ENCODE measurements around the gene CAPZA1. TPM values are rescaled to one million over a fixed set of nuclear protein-coding genes. Genes with fewer than 3 reads are reported as not detected.

The CAPZA1 gene
- total and polyA plus RNA-seq, 2 donors (not counting 1 experiment from before 2014, with no cell fraction given): 201 to 262 TPM

DNA sequence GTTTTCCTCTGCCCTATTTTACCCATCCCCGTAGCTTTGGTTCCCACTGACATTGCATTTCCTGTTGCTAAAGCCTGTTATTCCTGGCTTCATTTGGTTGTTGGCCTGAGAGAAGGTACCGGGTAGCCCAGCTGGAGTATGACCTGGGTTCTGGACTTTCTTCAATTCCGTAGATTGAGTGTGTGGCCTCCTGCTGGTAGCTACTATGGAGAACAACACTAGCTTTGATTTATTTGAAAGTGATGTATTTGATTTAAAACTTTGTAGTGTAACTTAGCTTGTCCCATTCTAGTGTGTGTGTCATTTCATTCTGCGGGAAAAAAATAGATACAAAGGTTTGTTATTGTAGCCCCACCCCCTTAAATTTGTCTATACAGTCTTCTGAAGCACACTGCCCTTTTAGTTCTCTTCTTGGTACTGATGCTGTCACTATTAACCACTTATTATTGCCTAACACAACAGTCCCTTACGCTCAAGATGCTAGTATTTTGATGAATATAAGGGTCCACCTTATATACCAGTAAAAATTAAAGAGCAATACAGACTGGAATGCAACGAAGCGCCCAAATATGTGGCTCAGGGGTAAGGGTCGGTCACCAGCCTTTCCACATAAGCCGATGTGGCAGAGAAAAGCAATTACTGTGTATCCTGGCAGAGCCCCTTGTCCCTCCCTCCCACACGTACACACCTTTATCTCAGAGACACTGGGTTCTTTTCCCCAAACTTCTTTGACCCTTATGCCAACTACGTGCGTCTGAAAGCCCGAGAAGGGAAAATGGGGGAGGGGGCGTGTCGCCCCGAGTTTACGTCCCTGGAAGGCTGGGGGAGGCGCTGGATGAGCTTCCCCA, 54.2 kb downstream of the CAPZA1 start:
- H3K4me2 ChIP-seq (ENCODE audit: extremely low read depth, insufficient read depth, low read length): peak overlapping the region; percentile 100
- peak overlapping the region; percentile 76 to 89 (median 82) for H3K4me3 ChIP-seq (replicated peaks in 1 of 4; ENCODE audit: control extremely low read depth in 1 of 4, insufficient read depth in 1 of 4, low read depth in 3 of 4, low read length in 4 of 4)
- H4K20me1 ChIP-seq (ENCODE audit: control insufficient read depth, extremely low read depth, insufficient read depth, low read length): no peaks in the 10 kb centered on the region
- TF ChIP-seq, protein P1, sequence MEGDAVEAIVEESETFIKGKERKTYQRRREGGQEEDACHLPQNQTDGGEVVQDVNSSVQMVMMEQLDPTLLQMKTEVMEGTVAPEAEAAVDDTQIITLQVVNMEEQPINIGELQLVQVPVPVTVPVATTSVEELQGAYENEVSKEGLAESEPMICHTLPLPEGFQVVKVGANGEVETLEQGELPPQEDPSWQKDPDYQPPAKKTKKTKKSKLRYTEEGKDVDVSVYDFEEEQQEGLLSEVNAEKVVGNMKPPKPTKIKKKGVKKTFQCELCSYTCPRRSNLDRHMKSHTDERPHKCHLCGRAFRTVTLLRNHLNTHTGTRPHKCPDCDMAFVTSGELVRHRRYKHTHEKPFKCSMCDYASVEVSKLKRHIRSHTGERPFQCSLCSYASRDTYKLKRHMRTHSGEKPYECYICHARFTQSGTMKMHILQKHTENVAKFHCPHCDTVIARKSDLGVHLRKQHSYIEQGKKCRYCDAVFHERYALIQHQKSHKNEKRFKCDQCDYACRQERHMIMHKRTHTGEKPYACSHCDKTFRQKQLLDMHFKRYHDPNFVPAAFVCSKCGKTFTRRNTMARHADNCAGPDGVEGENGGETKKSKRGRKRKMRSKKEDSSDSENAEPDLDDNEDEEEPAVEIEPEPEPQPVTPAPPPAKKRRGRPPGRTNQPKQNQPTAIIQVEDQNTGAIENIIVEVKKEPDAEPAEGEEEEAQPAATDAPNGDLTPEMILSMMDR (conservative IDR thresholded peaks at IDR 0.05 in 1 of 2, IDR thresholded peaks at IDR 0.05 in 1 of 2; ENCODE audit: low read depth in 1 of 2, low read length in 2 of 2): peak; percentile 49 to 68
- TF ChIP-seq EZH2 (IDR thresholded peaks at IDR 0.05; ENCODE audit: low read length, missing control alignments): no peak
- H3K4me1 ChIP-seq (ENCODE audit: control insufficient read depth, extremely low read depth, insufficient read depth, low read length): peaks cover 10% of the 10 kb centered on the region
- peaks cover 4% of the 10 kb centered on the region for H3K36me3 ChIP-seq (ENCODE audit: control insufficient read depth, insufficient read depth, low read length)
- H3K79me2 ChIP-seq (ENCODE audit: control insufficient read depth, insufficient read depth, low read length): peaks cover 8% of the 10 kb centered on the region
- no peaks in the 10 kb centered on the region for H3K9me3 ChIP-seq (ENCODE audit: control insufficient read depth, insufficient read depth, low read depth, low read length)
- H3K9ac ChIP-seq (ENCODE audit: insufficient read depth, low read length): peak overlapping the region; percentile 91
- H2AFZ ChIP-seq (ENCODE audit: low read length): peak overlapping the region; percentile 12
- no peaks in the 10 kb centered on the region for H3K27me3 ChIP-seq (ENCODE audit: control insufficient read depth, insufficient read depth, low read length)
- DNase-seq (ENCODE audit: low read depth in 2 of 2): peak; percentile 65 to 79
- H3K27ac ChIP-seq (ENCODE audit: insufficient read depth, low read length): peak overlapping the region; percentile 78

DNA sequence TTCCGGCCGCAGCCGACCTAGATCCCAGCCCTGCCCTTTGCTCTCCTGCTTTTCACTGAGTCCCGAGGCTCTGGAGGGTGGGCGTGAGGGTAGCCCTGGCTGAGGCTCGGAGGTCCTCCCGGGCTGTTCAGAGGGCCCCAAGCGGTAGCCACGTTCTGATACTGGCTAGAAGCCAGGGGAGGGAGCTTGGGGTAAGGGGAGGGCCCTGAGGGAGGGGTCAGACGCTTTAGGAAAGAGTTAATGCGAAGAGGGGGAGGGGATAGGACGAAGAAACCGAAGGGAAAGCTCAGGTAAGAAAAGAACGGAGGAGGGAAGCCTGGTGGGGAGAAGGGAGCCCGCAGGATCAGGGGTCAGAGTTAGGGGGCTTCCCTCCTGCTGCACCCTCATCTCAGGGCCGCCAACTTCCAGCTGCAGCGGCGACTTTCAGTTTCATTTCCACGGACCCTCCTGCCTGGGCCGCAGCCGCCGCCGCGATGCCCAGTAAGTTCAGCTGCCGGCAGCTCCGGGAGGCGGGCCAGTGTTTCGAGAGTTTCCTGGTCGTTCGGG, 54.9 kb downstream of the CAPZA1 start, which contains the start of gene MOV10:
TSS of gene MOV10 (plus strand) at position 220 of the 546 bp plus-strand sequence. CDS start at position 474, 254 bp downstream.
- peak within 1 kb of the TSS; percentile 100 for H3K4me2 ChIP-seq (ENCODE audit: extremely low read depth, insufficient read depth, low read length)
- H3K9me3 ChIP-seq (ENCODE audit: control insufficient read depth, insufficient read depth, low read depth, low read length): no peaks in the 10 kb centered on the region
- H2AFZ ChIP-seq (ENCODE audit: low read length): peak within 1 kb of the TSS; percentile 62
- peak within 1 kb of the TSS; percentile 78 for H3K27ac ChIP-seq (ENCODE audit: insufficient read depth, low read length)
- no peaks in the 10 kb centered on the region for H3K27me3 ChIP-seq (ENCODE audit: control insufficient read depth, insufficient read depth, low read length)
- peaks cover 4% of the 10 kb centered on the region for H3K36me3 ChIP-seq (ENCODE audit: control insufficient read depth, insufficient read depth, low read length)
- peaks cover 10% of the 10 kb centered on the region for H3K79me2 ChIP-seq (ENCODE audit: control insufficient read depth, insufficient read depth, low read length)
- peak within 1 kb of the TSS; percentile 79 to 89 (median 84) for H3K4me3 ChIP-seq (replicated peaks in 1 of 4; ENCODE audit: control extremely low read depth in 1 of 4, insufficient read depth in 1 of 4, low read depth in 3 of 4, low read length in 4 of 4)
- TF ChIP-seq, protein P1 (conservative IDR thresholded peaks at IDR 0.05 in 1 of 2, IDR thresholded peaks at IDR 0.05 in 1 of 2; ENCODE audit: low read depth in 1 of 2, low read length in 2 of 2): no peak
- no peak for TF ChIP-seq EZH2 (IDR thresholded peaks at IDR 0.05; ENCODE audit: low read length, missing control alignments)
- peak within 1 kb of the TSS; percentile 91 for H3K9ac ChIP-seq (ENCODE audit: insufficient read depth, low read length)
- H4K20me1 ChIP-seq (ENCODE audit: control insufficient read depth, extremely low read depth, insufficient read depth, low read length): no peaks in the 10 kb centered on the region
- peaks cover 10% of the 10 kb centered on the region for H3K4me1 ChIP-seq (ENCODE audit: control insufficient read depth, extremely low read depth, insufficient read depth, low read length)
- peak; percentile 74 to 79 for DNase-seq (ENCODE audit: low read depth in 2 of 2)

DNA sequence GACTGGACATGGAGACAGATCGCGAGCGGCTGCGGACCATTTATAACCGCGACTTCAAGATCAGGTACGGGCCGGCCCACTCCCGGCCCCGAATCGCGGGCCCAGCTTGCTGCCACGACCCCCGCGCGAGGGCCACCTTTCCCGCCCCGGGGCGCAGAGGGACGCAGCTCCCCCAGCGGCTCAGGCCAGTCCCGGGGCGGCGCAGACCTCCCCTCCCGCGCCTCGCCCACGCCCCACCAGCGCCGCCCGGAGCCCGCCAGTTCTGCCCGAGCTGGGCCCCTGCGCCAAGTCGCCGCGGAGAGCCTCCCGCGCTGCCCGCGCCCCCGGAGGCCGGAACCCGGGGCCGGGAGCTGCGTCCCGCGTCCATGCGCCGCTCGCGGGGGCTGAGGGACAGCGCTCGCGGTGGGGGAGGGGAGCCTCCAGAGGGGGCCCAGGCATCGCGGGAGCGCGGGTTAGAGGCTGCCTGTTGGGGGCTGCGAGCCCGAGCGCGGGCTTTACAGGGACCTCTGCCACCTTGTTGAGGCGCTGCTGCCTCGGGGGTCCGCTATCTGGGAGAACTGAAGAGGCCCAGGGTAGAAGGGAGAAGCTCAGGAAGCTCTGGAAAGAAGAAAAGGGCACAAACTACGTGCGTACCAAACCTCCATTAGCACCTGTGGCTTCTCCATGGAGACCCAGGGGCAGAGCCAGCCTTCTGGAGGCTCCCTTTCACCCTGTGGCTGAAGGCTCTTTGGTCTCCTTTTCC, 55.5 kb downstream of the CAPZA1 start:
- H3K27me3 ChIP-seq (ENCODE audit: control insufficient read depth, insufficient read depth, low read length): no peaks in the 10 kb centered on the region
- H2AFZ ChIP-seq (ENCODE audit: low read length): peak overlapping the region; percentile 62
- peak overlapping the region; percentile 91 for H3K4me2 ChIP-seq (ENCODE audit: extremely low read depth, insufficient read depth, low read length)
- H3K9me3 ChIP-seq (ENCODE audit: control insufficient read depth, insufficient read depth, low read depth, low read length): no peaks in the 10 kb centered on the region
- peak in 1 of 2 donors; percentile 21 for DNase-seq (ENCODE audit: low read depth in 2 of 2)
- H4K20me1 ChIP-seq (ENCODE audit: control insufficient read depth, extremely low read depth, insufficient read depth, low read length): no peaks in the 10 kb centered on the region
- H3K4me1 ChIP-seq (ENCODE audit: control insufficient read depth, extremely low read depth, insufficient read depth, low read length): peaks cover 10% of the 10 kb centered on the region
- peaks cover 2% of the 10 kb centered on the region for H3K36me3 ChIP-seq (ENCODE audit: control insufficient read depth, insufficient read depth, low read length)
- H3K79me2 ChIP-seq (ENCODE audit: control insufficient read depth, insufficient read depth, low read length): peaks cover 11% of the 10 kb centered on the region
- H3K27ac ChIP-seq (ENCODE audit: insufficient read depth, low read length): peak overlapping the region; percentile 78
- TF ChIP-seq, protein P1 (conservative IDR thresholded peaks at IDR 0.05 in 1 of 2, IDR thresholded peaks at IDR 0.05 in 1 of 2; ENCODE audit: low read depth in 1 of 2, low read length in 2 of 2): peak in 1 of 2 donors; percentile 8
- no peak for TF ChIP-seq EZH2 (IDR thresholded peaks at IDR 0.05; ENCODE audit: low read length, missing control alignments)
- peak overlapping the region; percentile 91 for H3K9ac ChIP-seq (ENCODE audit: insufficient read depth, low read length)
- H3K4me3 ChIP-seq (replicated peaks in 1 of 4; ENCODE audit: control extremely low read depth in 1 of 4, insufficient read depth in 1 of 4, low read depth in 3 of 4, low read length in 4 of 4): peak overlapping the region; percentile 79 to 89 (median 84)
